SK-N-SH treated with all-trans-retinoic acid at 6 μM for 48 hours (cell line): ENCODE measurements around the gene CRHR2.

Source experiments
- ATAC-seq: fragments of 200-7000 bp; cut with Tn5 transposase; 3 replicates; pipeline ENCODE4 v1.9.1; 2020; ENCODE audit warnings: mild to moderate bottlenecking, moderate library complexity
- ARNTL ChIP-seq: fragments of 450-650 bp; formaldehyde crosslinking; IDR thresholded peaks from 2 replicates; pipeline ENCODE4 v1.5.0; 2020; ENCODE audit warnings: low read depth, mild to moderate bottlenecking, moderate library complexity, borderline replicate concordance
- BACH2 ChIP-seq: fragments of 250-450 bp; sonication (Bioruptor Pico); IDR thresholded peaks from 2 replicates; pipeline ENCODE4 v1.9.0; 2021; ENCODE audit warnings: mild to moderate bottlenecking, borderline replicate concordance
- CREB5 ChIP-seq: fragments of 250-450 bp; sonication (Bioruptor Pico); IDR thresholded peaks from 2 replicates; pipeline ENCODE4 v1.5.1; 2020; ENCODE audit warnings: low read depth, mild to moderate bottlenecking, moderate library complexity
- CSRNP3 ChIP-seq: fragments of 250-450 bp; sonication (Bioruptor Pico); IDR thresholded peaks from 2 replicates; pipeline ENCODE4 v1.5.1; 2021; ENCODE audit warnings: mild to moderate bottlenecking, moderate library complexity
- ESRRG ChIP-seq: fragments of 250-450 bp; sonication (Bioruptor Pico); IDR thresholded peaks from 2 replicates; pipeline ENCODE4 v1.6.1; 2021; ENCODE audit warnings: mild to moderate bottlenecking
- GLIS3 ChIP-seq: fragments of 250-450 bp; sonication (Bioruptor Pico); IDR thresholded peaks from 2 replicates; pipeline ENCODE4 v1.5.0; 2020; ENCODE audit warnings: mild to moderate bottlenecking, moderate library complexity
- ISL1 ChIP-seq: fragments of 250-450 bp; sonication (Bioruptor Pico); IDR thresholded peaks from 2 replicates; pipeline ENCODE4 v2.1.2; 2022; ENCODE audit warnings: mild to moderate bottlenecking, moderate library complexity
- OSR1 ChIP-seq: fragments of 250-450 bp; sonication (Bioruptor Pico); IDR thresholded peaks from 2 replicates; pipeline ENCODE4 v1.8.0; 2022; ENCODE audit warnings: moderate library complexity, mild to moderate bottlenecking, inconsistent platforms
- PATZ1 ChIP-seq: fragments of 250-450 bp; sonication (Bioruptor Pico); IDR thresholded peaks from 2 replicates; pipeline ENCODE4 v1.8.0; 2020; ENCODE audit warnings: mild to moderate bottlenecking, moderate library complexity, borderline replicate concordance
- PPARA ChIP-seq: fragments of 250-450 bp; sonication (Bioruptor Pico); IDR thresholded peaks from 2 replicates; pipeline ENCODE4 v1.5.0; 2020; ENCODE audit warnings: mild to moderate bottlenecking, borderline replicate concordance
- RARB ChIP-seq: fragments of 250-450 bp; sonication (Bioruptor Pico); IDR thresholded peaks from 2 replicates; pipeline ENCODE4 v1.8.0; 2021; ENCODE audit warnings: mild to moderate bottlenecking, moderate library complexity
- SNAI2 ChIP-seq: fragments of 250-450 bp; sonication (Bioruptor Pico); IDR thresholded peaks from 2 replicates; pipeline ENCODE4 v1.5.0; 2020; ENCODE audit warnings: mild to moderate bottlenecking, moderate library complexity
- TCF4 ChIP-seq: fragments of 250-450 bp; sonication (Bioruptor Pico); IDR thresholded peaks from 2 replicates; pipeline ENCODE4 v1.8.0; 2021; ENCODE audit warnings: mild to moderate bottlenecking, moderate library complexity, borderline replicate concordance
- TOX ChIP-seq: fragments of 250-450 bp; sonication (Bioruptor Pico); IDR thresholded peaks from 2 replicates; pipeline ENCODE4 v1.8.0; 2021; ENCODE audit warnings: mild to moderate bottlenecking, moderate library complexity, borderline replicate concordance
- ZC3H10 ChIP-seq: fragments of 250-450 bp; sonication (Bioruptor Pico); IDR thresholded peaks from 2 replicates; pipeline ENCODE4 v1.5.1; 2021; ENCODE audit warnings: mild to moderate bottlenecking, moderate library complexity
- ZFP30 ChIP-seq: fragments of 450-650 bp; formaldehyde crosslinking; IDR thresholded peaks from 2 replicates; pipeline ENCODE4 v1.5.0; 2022; ENCODE audit warnings: mild to moderate bottlenecking, moderate library complexity
- ZNF565 ChIP-seq: fragments of 450-650 bp; formaldehyde crosslinking; conservative IDR thresholded peaks from 2 replicates; pipeline ENCODE4 v1.5.0; 2020; ENCODE audit warnings: low read depth, mild to moderate bottlenecking, moderate library complexity
- ZNF70 ChIP-seq: fragments of 450-650 bp; formaldehyde crosslinking; IDR thresholded peaks from 2 replicates; pipeline ENCODE4 v1.5.0; 2020; ENCODE audit warnings: mild to moderate bottlenecking, moderate library complexity
- ZNF8 ChIP-seq: fragments of 450-650 bp; formaldehyde crosslinking; IDR thresholded peaks from 2 replicates; pipeline ENCODE4 v1.5.0; 2020; ENCODE audit warnings: mild to moderate bottlenecking, moderate library complexity

The CRHR2 gene

GRCh38 chr7:30706316-30706715, 24.1 kb upstream of the CRHR2 start:
- TF ChIP-seq CSRNP3 (CRISPR knock-in tag) (no peak), ZNF70 (CRISPR knock-in tag) (no peak)
- no peak for ATAC-seq

GRCh38 chr7:30705596-30705995, 23.3 kb upstream of the CRHR2 start:
- no peak for TF ChIP-seq ZNF8 (CRISPR knock-in tag)
- TF ChIP-seq TOX, result no peak
- TF ChIP-seq SNAI2 (CRISPR knock-in tag), result no peak
- ATAC-seq, result no peak

GRCh38 chr7:30705008-30705407, 22.8 kb upstream of the CRHR2 start:
- TF ChIP-seq OSR1 (CRISPR knock-in tag), result no peak
- TF ChIP-seq ZNF8 (CRISPR knock-in tag), result no peak
- TF ChIP-seq ZC3H10 (CRISPR knock-in tag), result no peak
- TF ChIP-seq ARNTL (CRISPR knock-in tag), result no peak
- no peak for TF ChIP-seq PPARA (CRISPR knock-in tag)
- no peak for TF ChIP-seq CSRNP3 (CRISPR knock-in tag)
- no peak for TF ChIP-seq TCF4 (CRISPR knock-in tag)
- TF ChIP-seq RARB (CRISPR knock-in tag), result no peak
- no peak for TF ChIP-seq ISL1 (CRISPR knock-in tag)
- no peak for TF ChIP-seq TOX
- no peak for TF ChIP-seq PATZ1 (CRISPR knock-in tag)
- TF ChIP-seq GLIS3 (CRISPR knock-in tag), result no peak
- no peak for TF ChIP-seq ZFP30
- no peak for ATAC-seq

GRCh38 chr7:30703756-30704155, 21.5 kb upstream of the CRHR2 start:
- ATAC-seq, result no peak
- TF ChIP-seq GLIS3 (CRISPR knock-in tag), result no peak
- no peak for TF ChIP-seq ZC3H10 (CRISPR knock-in tag)
- TF ChIP-seq ZFP30, result no peak
- no peak for TF ChIP-seq ARNTL (CRISPR knock-in tag)
- no peak for TF ChIP-seq SNAI2 (CRISPR knock-in tag)
- TF ChIP-seq PATZ1 (CRISPR knock-in tag), result no peak
- no peak for TF ChIP-seq OSR1 (CRISPR knock-in tag)
- TF ChIP-seq PPARA (CRISPR knock-in tag), result no peak
- no peak for TF ChIP-seq TOX
- no peak for TF ChIP-seq CSRNP3 (CRISPR knock-in tag)

GRCh38 chr7:30702200-30702599, 19.9 kb upstream of the CRHR2 start:
- ATAC-seq, result no peak
- TF ChIP-seq ZNF565 (CRISPR knock-in tag) (no peak), ZFP30 (no peak), RARB (CRISPR knock-in tag) (no peak), TCF4 (CRISPR knock-in tag) (no peak), PATZ1 (CRISPR knock-in tag) (no peak), CREB5 (no peak), GLIS3 (CRISPR knock-in tag) (no peak), ZNF70 (CRISPR knock-in tag) (no peak), BACH2 (no peak), ISL1 (CRISPR knock-in tag) (no peak), PPARA (CRISPR knock-in tag) (no peak), CSRNP3 (CRISPR knock-in tag) (no peak), ESRRG (CRISPR knock-in tag) (no peak)
